T1000 (cell line): ENCODE data around the gene ST3GAL5.

ENCODE experiments used
- DNase-seq: peaks from one replicate; lab custom pipeline; 2025; ENCODE audit warnings: mixed read lengths; lab: John Stamatoyannopoulos, UW

The ST3GAL5 gene

DNA sequence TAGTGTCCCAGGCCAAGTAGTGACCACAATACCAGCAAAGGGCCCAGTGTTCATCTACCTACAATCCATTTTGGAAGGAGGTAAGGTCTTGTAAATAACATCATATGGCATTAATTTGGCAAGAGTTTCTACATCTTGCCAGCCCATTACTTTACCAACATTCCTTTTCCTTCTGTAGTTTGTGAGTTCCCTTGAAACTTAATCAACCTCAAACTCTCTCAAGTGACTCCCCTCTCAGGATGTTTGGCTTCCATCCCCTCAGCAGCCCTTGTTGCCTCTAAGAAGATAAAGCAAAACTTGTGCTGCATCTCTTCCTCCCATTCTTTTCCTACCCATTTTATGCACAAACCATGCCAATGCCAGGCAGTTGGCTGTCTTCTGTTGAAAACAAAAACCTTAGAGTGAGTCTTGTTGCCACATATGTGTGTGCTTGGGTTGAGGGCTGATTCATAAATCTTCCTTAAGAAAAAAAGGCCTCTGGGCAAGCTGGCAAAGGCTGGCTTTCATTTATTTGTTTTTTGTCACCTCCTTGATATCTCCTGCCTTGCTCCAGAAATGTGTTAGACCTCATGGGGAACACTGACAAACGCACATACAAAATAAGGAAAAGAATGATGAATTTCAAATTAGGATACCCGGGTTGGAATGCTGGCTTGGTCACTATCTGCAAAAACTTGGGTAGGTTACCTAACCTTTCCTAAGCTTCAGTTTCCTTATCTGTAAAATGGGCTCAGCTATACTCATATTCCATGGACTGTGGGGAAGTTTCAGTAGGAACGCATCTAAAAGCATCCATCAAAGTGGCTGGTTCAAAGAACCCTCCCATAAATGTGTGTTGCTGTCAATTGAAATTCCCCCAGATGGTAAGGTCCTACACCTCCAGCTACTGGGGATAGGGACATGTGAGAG lies 29.4 kb upstream of the ST3GAL5 start:
- no peak for DNase-seq

- DNase-seq: no peak
These were observed 27.0 kb upstream of the ST3GAL5 start for GRCh38 chr2:85915606-85916303.

GRCh38 chr2:85914922-85915321 lies 26.1 kb upstream of the ST3GAL5 start:
- DNase-seq: no peak

GRCh38 chr2:85913884-85914881 lies 25.4 kb upstream of the ST3GAL5 start:
- DNase-seq: no peak

- DNase-seq: peak; percentile 81
These were observed 23.3 kb upstream of the ST3GAL5 start for GRCh38 chr2:85911814-85912692.

DNA sequence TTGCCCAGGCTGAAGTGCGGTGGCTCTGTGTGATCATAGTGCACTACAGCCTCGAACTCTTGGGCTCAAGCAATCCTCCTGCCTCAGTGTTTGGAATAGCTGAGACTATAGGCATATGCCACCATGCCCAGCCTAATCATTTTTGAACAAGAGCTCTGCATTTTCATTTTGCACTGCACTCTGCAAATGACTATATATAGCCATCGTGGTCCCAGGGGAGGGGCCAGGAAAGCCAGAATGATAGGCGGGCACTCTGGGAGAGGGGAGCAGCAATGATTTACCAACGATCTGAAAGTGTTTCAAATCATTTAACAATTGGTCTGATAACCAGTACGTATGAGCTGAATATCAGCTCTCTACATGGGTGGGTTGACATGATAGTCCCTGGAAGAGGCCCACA lies 22.3 kb upstream of the ST3GAL5 start:
- no peak for DNase-seq

DNA sequence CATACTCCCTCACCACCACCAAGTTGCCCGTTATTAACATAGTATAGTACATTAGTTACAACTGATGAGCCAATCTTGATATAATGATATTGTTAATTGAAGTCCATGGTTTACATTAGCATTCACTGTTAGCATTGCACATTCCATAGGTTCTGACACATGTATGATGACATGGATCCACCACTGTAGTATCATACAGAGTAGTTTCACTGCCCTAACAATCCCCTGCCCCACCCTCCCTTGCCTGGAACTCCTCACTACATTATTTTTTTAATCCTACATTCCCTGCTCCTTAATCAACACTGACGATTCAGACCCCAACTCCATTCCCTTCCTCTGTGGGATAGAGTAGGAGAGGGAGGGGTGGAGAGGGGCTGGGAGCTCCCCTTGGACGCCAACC lies 20.2 kb upstream of the ST3GAL5 start:
- DNase-seq: no peak

GRCh38 chr2:85908506-85908905 lies 19.7 kb upstream of the ST3GAL5 start:
- no peak for DNase-seq

DNA sequence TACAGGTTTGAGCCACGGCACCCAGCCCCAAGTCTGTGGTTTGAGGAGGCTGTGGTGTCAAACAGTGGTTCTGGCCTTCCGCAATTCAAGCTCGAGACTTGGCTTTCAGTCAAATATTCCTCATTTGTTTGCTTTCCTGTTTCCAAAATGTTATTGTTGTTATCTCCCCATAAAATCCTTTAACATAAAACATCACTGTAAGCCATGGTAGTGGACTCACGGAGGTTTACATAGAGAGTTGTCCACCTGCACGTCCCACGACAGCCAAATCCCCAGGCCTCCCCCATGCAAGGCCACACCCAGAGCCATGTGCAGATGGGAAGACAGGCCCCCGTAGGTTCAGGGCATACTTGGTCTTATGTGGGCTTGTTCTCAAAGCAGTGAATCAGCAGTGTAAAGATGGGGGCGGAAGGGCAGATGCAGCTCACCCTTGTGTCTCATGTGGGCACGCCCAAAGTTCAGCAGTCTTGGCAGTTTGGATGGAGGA lies 18.9 kb upstream of the ST3GAL5 start:
- DNase-seq: no peak

- DNase-seq: no peak
These were observed 18.0 kb upstream of the ST3GAL5 start for GRCh38 chr2:85906748-85907147.

GRCh38 chr2:85905891-85906290 lies 17.1 kb upstream of the ST3GAL5 start:
- no peak for DNase-seq

DNA sequence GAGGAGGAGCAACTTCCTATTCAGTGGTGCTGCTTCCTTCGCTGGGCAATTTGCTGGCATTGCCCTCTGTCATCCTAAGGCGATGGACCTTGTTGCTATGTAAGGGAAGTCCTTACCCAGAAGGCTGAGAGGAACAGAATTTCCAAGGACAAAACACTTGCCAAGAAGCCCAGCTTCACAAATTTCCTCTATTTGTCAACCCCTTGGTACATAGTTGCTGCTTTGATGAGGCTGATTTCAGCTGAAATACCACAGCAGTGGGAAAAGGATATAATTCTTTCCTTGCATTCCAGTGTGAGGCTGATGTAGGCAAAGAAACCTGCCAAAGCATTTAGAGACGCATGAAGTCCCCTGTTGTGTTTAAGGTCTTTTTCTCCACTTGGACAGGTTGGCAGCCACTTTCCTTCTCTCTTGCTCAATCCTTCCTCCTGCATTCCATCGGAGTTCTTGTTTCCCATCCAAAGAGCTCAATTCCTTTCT lies 16.4 kb upstream of the ST3GAL5 start:
- DNase-seq: no peak

DNA sequence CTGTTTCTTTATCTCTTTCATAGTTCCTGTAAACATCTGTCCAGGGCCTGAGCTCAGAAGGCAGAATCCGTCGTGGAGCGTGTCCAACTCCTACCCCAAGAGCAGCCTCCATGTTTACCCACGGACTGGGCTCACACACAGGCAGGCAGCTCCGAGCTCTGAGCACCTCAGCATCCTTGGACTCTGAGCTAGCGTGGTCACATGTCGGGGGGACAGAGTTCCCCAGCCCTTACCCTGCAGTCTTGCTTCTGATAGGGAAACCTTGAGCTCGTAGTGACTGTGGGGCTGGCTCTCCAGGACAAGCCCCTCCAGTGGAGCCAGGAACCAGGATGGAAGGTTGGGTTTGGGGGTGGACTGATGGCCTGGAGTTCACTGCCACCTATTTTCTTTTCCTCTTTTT lies 15.1 kb upstream of the ST3GAL5 start:
- no peak for DNase-seq

DNA sequence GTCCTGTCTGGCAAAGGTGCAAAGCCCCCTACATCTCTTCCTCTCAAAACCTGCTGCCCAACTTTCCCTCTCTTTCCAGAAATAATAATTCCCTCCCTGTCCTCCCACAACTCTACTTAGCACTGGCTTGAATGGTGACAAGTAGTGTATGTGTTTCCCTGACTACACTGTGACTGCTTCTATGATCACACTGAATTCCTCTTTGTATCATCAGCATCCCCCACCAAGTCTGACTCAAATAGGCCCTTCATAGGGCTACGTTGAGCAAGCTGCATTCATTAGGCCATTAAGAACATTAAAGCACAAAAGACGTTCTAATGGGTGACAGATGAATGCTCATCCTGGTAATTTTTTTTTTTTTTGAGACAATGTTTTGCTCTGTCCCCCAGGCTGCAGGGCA lies 13.7 kb upstream of the ST3GAL5 start:
- DNase-seq: no peak

DNA sequence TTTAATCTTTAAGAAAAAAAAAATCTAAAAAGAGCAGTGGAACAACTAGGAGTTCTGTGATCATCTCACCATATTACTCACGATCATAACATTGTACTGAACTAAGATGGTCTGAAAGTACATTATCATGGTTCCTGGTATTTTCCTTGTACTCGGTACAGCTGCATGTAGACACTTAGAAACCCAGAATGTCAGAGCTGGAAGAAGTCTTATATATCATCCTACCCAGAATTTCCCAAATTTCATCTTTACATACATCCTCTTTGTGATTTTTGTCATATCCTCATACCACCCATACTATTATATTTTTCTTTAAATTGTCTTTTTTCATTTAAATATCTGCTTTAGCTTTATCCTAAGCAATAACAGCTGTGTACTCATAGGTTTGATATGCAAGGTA lies 12.4 kb upstream of the ST3GAL5 start:
- DNase-seq: no peak

GRCh38 chr2:85900366-85900765 lies 11.6 kb upstream of the ST3GAL5 start:
- DNase-seq: no peak

GRCh38 chr2:85899849-85900248 lies 11.1 kb upstream of the ST3GAL5 start:
- no peak for DNase-seq

DNA sequence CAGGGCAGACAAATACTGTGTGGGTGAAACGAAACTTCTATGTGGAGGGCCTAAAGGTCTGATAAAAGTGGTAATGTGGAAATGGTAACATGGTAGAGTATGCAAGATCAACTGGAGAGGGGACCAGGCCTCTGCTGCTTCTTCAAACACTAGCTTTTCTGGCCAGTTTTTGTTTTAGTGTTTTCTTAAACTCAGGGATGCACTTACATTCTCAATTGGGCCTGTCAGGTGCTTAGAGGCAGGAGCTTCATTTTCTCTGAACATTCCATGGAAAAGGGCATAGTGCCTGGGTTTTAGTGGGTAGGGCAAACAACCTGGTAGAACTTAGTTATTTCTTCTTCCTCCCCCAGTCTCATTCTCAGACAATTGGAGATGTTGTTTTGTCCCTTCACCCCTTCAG lies 10.5 kb upstream of the ST3GAL5 start:
- no peak for DNase-seq

GRCh38 chr2:85898881-85899280 lies 10.1 kb upstream of the ST3GAL5 start:
- DNase-seq: no peak

DNA sequence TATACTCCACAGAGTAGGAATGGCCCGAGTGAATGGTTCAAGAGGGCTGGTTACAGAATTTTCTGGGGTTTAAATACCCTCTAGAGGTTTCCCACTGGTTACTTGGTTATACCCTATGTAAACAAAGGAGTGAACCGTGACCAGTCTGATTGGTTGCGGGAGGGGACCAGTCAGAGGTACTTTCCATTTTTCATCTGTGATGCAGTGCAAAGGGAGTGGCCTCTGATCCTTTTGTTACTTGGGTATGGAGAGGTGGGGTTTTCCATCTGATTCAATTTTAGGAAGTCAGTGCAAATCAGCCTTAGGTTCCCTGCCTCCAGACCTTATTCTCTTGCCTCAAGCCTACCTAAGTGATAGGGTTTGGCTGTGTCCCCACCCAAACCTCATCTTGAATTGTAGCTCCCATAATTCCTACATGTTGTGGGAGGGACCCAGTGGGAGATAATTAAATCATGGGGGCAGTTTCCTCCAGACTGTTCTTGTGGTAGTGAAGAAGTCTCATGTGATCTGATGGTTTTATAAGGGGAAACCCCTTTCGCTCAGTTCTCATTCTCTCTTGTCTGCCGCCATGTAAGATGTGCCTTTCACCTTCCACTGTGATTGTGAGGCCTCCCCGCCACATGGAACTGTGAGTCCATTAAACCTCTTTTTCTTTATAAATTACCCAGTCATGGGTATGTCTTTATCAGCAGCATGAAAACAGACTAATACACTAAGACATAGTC lies 5.9 kb upstream of the ST3GAL5 start:
- DNase-seq: peak; percentile 44
